Glutamatergic neuron (in vitro differentiated cells): ENCODE measurements around the gene NEK6. TPM values are rescaled to one million over a fixed set of nuclear protein-coding genes. Genes with fewer than 3 reads are reported as not detected.

Source experiments
- DNase-seq: peaks from one replicate; pipeline ENCODE4 v3.0.0; 2022
- H3K27ac Mint-ChIP-seq: one replicate; pipeline ENCODE4 v1.8.0; 2020; ENCODE audit warnings: mild to moderate bottlenecking, mixed read lengths, inconsistent platforms; ENCODE audit not compliant: unreplicated experiment
- H3K27me3 Mint-ChIP-seq: one replicate; pipeline ENCODE4 v1.8.0; 2020; ENCODE audit warnings: mild to moderate bottlenecking, moderate library complexity, mixed read lengths, inconsistent platforms; ENCODE audit not compliant: unreplicated experiment
- H3K36me3 Mint-ChIP-seq: one replicate; pipeline ENCODE4 v1.8.0; 2020; ENCODE audit warnings: mild to moderate bottlenecking, mixed read lengths, inconsistent platforms; ENCODE audit not compliant: unreplicated experiment
- H3K4me1 Mint-ChIP-seq: one replicate; pipeline ENCODE4 v1.8.0; 2020; ENCODE audit warnings: mild to moderate bottlenecking, low read depth, mixed read lengths, inconsistent platforms; ENCODE audit not compliant: unreplicated experiment
- H3K4me3 Mint-ChIP-seq: one replicate; pipeline ENCODE4 v1.8.0; 2020; ENCODE audit warnings: mild to moderate bottlenecking, mixed read lengths, inconsistent platforms; ENCODE audit not compliant: unreplicated experiment
- H3K9me3 Mint-ChIP-seq: one replicate; pipeline ENCODE4 v1.8.0; 2020; ENCODE audit warnings: mild to moderate bottlenecking, moderate library complexity, mixed read lengths, inconsistent platforms; ENCODE audit not compliant: unreplicated experiment
- CTCF ChIP-seq: fragments of 200-600 bp; sonication (generic); IDR thresholded peaks from one replicate; pipeline ENCODE4 v1.5.0; 2021; ENCODE audit not compliant: partially characterized antibody, unreplicated experiment
- total RNA-seq: library from RNA; stranded (reverse); fragmentation: NEBNext Ultra II Directional; extraction: Animal tissue kit (Norgen Biotek cat#: 25700); gene quantifications from one replicate; pipeline ENCODE4 v1.2.1, GENCODE V29; 2021; ENCODE audit not compliant: unreplicated experiment

The NEK6 gene
- total RNA-seq, 1 donor from 2014 or later = 5.4 TPM

DNA sequence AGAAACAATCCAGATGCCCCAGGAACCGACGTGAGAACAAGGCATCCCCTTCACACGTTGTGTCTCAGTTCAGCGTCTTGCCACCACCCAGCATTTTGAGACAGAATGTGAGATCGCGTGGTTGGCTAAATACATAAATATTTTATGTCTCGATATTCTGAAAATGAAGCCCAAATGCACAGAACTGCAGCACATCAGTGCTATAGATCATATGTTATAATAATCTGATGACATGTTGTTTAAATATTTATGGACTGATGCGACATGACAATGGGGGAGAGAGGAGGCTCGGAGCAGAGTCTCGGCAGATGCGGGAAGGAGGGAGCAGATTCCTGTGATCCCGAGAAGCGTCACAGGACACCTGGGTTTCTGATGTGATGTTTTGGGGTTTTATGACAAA lies 10.9 kb downstream of the NEK6 start:
- Mint-ChIP-seq H3K9me3 (peaks cover 2% of the 10 kb centered on the region), H3K4me1 (peaks cover 12% of the 10 kb centered on the region), H3K27me3 (no peaks in the 10 kb centered on the region), H3K27ac (no peak overlapping the region), H3K4me3 (no peak overlapping the region), H3K36me3 (no peaks in the 10 kb centered on the region)
- no peak for DNase-seq
- no peak for TF ChIP-seq CTCF

GRCh38 chr9:124269556-124269955 lies 11.8 kb downstream of the NEK6 start:
- no peak for TF ChIP-seq CTCF
- peaks cover 13% of the 10 kb centered on the region for H3K4me1 Mint-ChIP-seq
- H3K27ac Mint-ChIP-seq = no peak overlapping the region

GRCh38 chr9:124270504-124271335 lies 13.0 kb downstream of the NEK6 start:
- H3K4me3 Mint-ChIP-seq = no peak overlapping the region
- H3K36me3 Mint-ChIP-seq = no peaks in the 10 kb centered on the region
- peaks cover 2% of the 10 kb centered on the region for H3K27me3 Mint-ChIP-seq
- TF ChIP-seq CTCF = no peak
- no peak overlapping the region for H3K27ac Mint-ChIP-seq
- H3K4me1 Mint-ChIP-seq = peaks cover 13% of the 10 kb centered on the region
- H3K9me3 Mint-ChIP-seq = no peaks in the 10 kb centered on the region
- DNase-seq = no peak

More at GRCh38 chr9:124269556-124269955, 11.8 kb downstream of the NEK6 start:
- Mint-ChIP-seq H3K36me3 (no peaks in the 10 kb centered on the region), H3K4me3 (no peak overlapping the region), H3K9me3 (peaks cover 2% of the 10 kb centered on the region), H3K27me3 (peaks cover 2% of the 10 kb centered on the region)
- no peak for DNase-seq

- Mint-ChIP-seq H3K36me3 (no peaks in the 10 kb centered on the region), H3K4me1 (peaks cover 13% of the 10 kb centered on the region), H3K27ac (no peak overlapping the region), H3K4me3 (no peak overlapping the region), H3K9me3 (no peaks in the 10 kb centered on the region), H3K27me3 (peaks cover 3% of the 10 kb centered on the region)
- DNase-seq = no peak
- TF ChIP-seq CTCF = no peak
Measured at GRCh38 chr9:124271660-124272059, 13.9 kb downstream of the NEK6 start.

- Mint-ChIP-seq H3K27ac (no peak overlapping the region), H3K27me3 (peaks cover 4% of the 10 kb centered on the region), H3K4me1 (peaks cover 13% of the 10 kb centered on the region), H3K36me3 (no peaks in the 10 kb centered on the region), H3K9me3 (no peaks in the 10 kb centered on the region), H3K4me3 (no peak overlapping the region)
- no peak for DNase-seq
- no peak for TF ChIP-seq CTCF
Measured at GRCh38 chr9:124272118-124272517, 14.4 kb downstream of the NEK6 start.
